ENCODE results near the gene FBXO41.
"Not testable (repeated sequence)": the region's sequence is repeated elsewhere in the genome, so short reads cannot be mapped to it uniquely, and the experiment has no call there.

Gene FBXO41

GRCh38 chr2:73262691-73263429 lies 21.4 kb downstream of the FBXO41 start:
- DNase-seq (ENCODE audit: low read depth), result not testable (repeated sequence)

- DNase-seq (ENCODE audit: low read depth), result no peak
These were observed 22.1 kb downstream of the FBXO41 start for GRCh38 chr2:73262108-73262651.

- peak; percentile 60 for DNase-seq (ENCODE audit: low read depth)
These were observed 23.8 kb downstream of the FBXO41 start for GRCh38 chr2:73260338-73260984.

GRCh38 chr2:73259704-73260337 lies 24.5 kb downstream of the FBXO41 start:
- DNase-seq (ENCODE audit: low read depth), result no peak

GRCh38 chr2:73259276-73259675 lies 25.0 kb downstream of the FBXO41 start:
- no peak for DNase-seq (ENCODE audit: low read depth)

- no peak for DNase-seq (ENCODE audit: low read depth)
These were observed 25.4 kb downstream of the FBXO41 start for GRCh38 chr2:73258913-73259215.

- DNase-seq (ENCODE audit: low read depth), result no peak
These were observed 25.9 kb downstream of the FBXO41 start for GRCh38 chr2:73258186-73258912.

GRCh38 chr2:73257425-73258125 lies 26.7 kb downstream of the FBXO41 start:
- no peak for DNase-seq (ENCODE audit: low read depth)

- no peak for DNase-seq (ENCODE audit: low read depth)
These were observed 27.3 kb downstream of the FBXO41 start for GRCh38 chr2:73257021-73257420.

- DNase-seq (ENCODE audit: low read depth), result no peak
These were observed 27.7 kb downstream of the FBXO41 start for GRCh38 chr2:73256618-73256922.

GRCh38 chr2:73255907-73256617 lies 28.2 kb downstream of the FBXO41 start:
- DNase-seq (ENCODE audit: low read depth), result no peak

GRCh38 chr2:73255007-73255644 lies 29.2 kb downstream of the FBXO41 start:
- no peak for DNase-seq (ENCODE audit: low read depth)

- no peak for DNase-seq (ENCODE audit: low read depth)
These were observed 29.8 kb downstream of the FBXO41 start for GRCh38 chr2:73254343-73255006.

- no peak for DNase-seq (ENCODE audit: low read depth)
These were observed 30.4 kb downstream of the FBXO41 start for GRCh38 chr2:73253901-73254300.

GRCh38 chr2:73253400-73253799 lies 30.9 kb downstream of the FBXO41 start:
- DNase-seq (ENCODE audit: low read depth), result no peak

GRCh38 chr2:73252238-73253027 lies 31.8 kb downstream of the FBXO41 start:
- no peak for DNase-seq (ENCODE audit: low read depth)

- no peak for DNase-seq (ENCODE audit: low read depth)
These were observed 33.1 kb downstream of the FBXO41 start for GRCh38 chr2:73250872-73251846.

- no peak for DNase-seq (ENCODE audit: low read depth)
These were observed 34.6 kb downstream of the FBXO41 start for GRCh38 chr2:73249636-73250035.
